Activated naive CD8-positive, alpha-beta T cell treated with anti-CD3 and anti-CD28 coated beads, Interleukin-2, amount 50 U/mL, for 16 hours (primary cell): ENCODE measurements around the gene TUBA1B.
A peak's percentile ranks its signal among the peaks of the same experiment; 100 is the strongest.
"Not testable (repeated sequence)": the region's sequence is repeated elsewhere in the genome, so short reads cannot be mapped to it uniquely, and the experiment has no call there.

Experiments used
- DNase-seq: peaks from one replicate; pipeline ENCODE4 v3.0.0-alpha.2; 2020; ENCODE audit warnings: low read depth, low spot score

The TUBA1B gene

DNA sequence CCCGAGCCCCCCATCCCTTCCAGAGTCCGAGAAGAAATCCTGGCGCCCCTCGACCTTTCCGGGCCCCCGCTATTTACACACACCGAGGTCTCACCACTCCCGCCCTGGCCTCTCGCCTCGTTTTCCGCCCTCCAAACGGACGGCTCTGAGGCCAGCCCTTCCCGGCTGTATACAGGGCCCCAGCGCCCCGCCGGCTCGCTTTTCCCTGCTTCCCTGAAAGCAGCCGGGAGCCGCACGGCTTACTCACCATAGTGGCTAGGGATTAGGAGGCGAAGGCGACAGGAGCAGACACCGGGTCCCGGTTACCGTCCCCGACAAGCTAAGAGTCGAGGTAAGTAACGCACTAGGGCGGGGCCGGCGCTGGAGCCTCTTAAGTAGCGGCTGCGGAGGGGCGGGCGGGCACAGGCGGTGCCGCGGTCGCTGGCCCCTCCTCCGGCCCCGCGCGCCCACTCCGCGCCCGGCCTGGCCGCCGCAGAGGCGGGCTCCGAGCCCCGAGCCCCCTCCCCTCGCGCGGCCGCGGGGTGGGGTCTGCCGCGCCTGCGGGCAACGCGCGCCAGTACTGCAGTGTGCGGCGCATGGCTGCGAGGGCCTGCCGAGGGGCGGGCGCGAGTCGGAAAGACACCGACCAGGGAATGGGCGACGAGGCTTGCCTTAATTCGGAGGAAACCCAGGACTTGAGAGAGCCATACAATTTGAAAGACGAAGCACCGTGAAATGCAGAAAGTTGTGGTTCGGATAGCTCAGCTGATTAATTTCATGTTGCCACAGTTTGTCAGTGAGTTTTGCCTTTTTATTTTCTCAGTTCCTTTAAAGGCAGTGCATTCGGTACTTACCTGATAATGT, at the start of gene TUBA1B:
Gene TUBA1B, minus strand, starts transcription at position 345 of the 843 bp plus-strand sequence. Its CDS starts 95 bp downstream, at position 250.
- DNase-seq: peak; percentile 72

DNA sequence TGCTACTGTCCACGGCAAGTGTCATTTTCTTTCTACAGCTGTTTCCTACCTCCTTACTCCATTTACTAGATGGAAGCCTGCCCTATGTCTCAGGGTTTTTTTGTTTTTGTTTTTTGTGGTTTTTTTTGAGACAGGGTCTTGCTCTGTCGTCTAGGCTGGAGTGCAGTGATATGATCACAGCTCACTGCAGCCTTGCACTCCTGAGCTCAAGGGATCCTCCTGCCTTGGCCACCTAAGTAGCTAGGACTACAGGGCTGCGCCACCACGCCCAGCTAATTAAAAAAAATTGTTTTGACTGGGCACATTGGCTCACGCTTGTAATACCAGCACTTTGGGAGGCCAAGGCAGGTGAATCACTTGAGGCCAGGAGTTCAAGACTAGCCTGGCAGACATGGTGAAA, 43.0 kb upstream of the TUBA1B start:
- DNase-seq: no peak

DNA sequence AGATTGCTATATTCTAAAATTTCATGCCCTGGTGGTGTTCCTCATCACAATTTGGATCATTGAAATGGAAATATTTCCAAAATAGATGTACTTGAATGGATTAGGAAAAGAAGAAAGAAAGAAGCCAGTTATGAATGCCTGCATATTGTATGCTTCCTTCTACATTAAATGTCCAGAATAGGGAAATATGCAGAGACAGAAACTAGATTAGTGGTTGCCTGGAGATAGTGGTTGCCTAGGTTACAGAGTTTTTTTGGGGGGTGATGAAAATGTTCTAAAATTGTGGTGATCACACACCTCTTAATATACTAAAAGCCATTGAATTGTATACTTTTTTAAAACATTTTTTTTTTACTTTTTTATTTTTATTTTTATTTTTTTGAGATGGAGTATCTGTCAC, 39.7 kb upstream of the TUBA1B start:
- no peak for DNase-seq

GRCh38 chr12:49165114-49165513, 33.9 kb upstream of the TUBA1B start:
- DNase-seq: no peak

DNA sequence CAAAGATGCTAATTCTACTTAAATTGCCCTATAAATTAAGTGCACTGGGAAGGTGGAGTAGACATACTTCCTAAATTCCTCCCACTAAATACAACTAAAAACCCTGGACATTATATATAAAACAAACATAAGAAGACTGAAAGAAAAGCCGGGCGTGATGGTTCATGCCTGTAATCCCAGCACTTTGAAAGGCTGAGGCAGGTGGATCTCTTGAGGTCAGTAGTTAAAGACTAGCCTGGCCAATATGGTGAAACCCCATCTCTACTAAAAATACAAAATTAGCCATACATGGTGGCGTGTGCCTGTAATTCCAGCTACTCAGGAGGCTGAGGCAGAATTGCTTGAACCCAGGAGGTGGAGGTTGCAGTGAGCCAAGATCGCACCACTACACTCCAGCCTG, 30.7 kb upstream of the TUBA1B start:
- DNase-seq: not testable (repeated sequence)

DNA sequence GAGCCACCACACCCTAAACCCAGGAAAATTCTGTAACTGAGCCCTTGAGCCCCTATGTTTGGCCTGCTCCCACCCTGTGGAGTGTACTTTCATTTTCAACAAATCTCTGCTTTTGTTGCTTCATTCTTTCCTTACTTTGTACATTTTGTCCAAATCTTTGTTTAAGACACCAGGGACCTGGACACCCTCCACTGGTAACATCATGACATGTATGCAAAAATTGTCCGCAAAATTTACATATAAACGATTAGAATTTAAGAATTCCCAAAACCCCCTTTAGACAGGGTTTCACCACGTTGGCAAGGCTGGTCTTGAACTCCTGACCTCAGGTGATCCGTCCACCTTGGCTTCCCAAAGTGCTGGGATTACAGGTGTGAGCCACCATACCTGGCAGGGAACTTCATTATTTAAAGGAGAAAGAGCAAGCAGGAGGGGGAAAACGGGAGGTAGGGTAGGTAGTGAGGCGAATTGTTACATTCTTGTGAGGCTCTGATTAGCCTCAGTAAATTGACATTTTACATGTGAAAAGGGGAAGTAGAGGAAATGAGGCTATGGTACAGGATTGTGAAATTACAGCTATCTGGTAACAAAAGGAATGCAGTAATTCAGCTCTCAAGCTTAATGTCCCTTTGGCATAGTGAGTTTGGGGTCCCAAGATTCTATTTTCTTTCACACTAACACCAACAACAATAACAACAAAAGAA, 30.0 kb upstream of the TUBA1B start:
- no peak for DNase-seq

DNA sequence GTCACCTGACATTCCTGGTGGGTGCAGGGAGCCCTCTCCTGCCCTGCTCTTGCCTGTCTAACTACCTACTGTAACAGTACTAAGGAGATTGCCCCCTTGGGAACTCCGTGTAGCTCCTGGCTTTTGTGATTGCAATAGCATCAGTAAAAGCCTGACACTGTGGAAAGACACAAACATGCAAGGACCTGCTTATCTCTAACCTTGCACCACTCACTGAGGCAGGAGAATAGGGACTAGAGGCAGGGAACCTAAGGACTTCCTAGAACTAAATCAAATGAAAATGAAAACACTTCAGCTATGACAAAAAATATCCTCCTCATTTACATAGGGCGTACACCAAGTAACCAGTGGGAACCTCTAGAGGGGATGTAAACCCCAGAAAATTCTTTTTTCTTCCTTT, 29.2 kb upstream of the TUBA1B start:
- no peak for DNase-seq

DNA sequence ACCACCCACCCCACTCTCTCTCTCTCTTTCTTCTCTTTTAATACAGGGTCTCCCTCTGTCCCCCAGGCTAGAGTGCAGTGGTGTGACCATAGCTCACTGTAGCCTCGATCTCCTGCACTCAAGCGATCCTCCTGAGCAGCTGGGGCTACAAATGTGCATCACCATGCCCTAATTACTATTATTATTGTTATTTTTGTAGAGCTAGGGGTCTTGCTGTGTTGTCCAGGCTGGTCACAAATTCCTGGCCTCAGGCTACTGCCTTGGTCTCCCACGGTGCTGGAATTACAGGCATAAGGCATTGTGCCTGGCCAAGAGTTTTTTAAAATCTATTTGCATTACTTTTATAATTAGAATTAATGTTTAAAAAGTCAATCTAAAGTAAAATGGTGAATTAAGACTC, 23.0 kb upstream of the TUBA1B start:
- DNase-seq: no peak

DNA sequence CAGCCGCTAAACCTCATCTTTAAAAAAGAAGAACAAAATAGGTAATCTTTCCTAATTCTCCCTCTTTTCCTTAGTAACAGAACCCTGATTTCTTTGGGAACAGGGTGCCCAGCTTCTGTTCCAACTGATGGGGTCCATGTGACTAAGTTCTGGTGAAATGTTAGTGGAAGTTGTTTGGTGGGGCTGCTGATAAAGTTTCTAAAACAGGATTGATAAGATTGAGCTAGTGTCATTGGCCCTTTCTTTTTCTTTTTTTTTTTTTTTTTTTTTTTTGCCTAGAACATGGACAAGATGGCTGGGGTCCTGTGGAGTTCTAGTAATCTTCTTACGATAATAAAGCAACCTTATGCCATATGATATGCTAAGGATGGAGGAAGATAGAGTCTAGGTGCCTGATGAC, 16.2 kb upstream of the TUBA1B start:
- no peak for DNase-seq

- DNase-seq: no peak
Observed at GRCh38 chr12:49146406-49146805, 15.2 kb upstream of the TUBA1B start.

- DNase-seq: no peak
Observed at GRCh38 chr12:49144384-49144783, 13.2 kb upstream of the TUBA1B start.

- no peak for DNase-seq
Observed at GRCh38 chr12:49138999-49139398, 7.8 kb upstream of the TUBA1B start.

- no peak for DNase-seq
Observed at GRCh38 chr12:49138587-49138986, 7.4 kb upstream of the TUBA1B start.

- DNase-seq: no peak
Observed at GRCh38 chr12:49137476-49137875, 6.3 kb upstream of the TUBA1B start.

DNA sequence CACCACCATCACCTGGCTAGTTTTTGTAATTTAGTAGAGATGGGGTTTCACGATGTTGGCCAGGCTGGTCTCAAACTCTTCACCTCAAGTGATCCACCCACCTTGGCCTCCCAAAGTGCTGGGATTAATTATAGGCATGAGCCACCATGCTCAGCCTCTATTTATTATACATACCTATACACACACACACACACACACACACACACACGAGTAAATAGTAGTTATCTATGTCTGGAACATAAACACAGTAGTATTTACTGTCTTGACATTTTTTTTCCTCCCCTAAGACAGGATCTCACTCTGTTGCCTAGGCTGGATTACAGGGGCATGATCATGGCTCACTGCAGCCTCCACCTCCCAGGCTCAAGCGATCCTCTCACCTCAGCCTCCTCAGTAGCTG, 5.8 kb upstream of the TUBA1B start:
- not testable (repeated sequence) for DNase-seq

DNA sequence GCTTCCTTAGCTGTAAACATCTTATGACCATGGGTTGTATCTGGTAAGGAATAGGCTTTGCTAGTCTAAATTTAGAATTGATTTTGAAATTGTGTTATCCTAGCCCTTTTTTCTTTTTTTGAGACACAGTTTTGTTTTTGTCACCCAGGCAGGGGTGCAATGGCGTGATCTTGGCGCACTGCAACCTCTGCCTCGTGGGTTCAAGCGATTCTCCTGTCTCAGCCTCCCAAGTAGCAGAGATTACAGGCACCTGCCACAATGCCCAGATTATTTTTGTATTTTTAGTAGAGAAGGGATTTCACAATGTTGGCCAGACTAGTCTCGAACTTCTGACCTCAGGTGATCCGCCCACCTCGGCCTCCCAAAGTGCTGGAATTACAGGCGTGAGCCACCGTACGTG, 2.4 kb upstream of the TUBA1B start:
- DNase-seq: no peak

GRCh38 chr12:49133014-49133413, 1.8 kb upstream of the TUBA1B start:
- DNase-seq: no peak

GRCh38 chr12:49131894-49132461, 783 bp upstream of the TUBA1B start:
- no peak for DNase-seq

DNA sequence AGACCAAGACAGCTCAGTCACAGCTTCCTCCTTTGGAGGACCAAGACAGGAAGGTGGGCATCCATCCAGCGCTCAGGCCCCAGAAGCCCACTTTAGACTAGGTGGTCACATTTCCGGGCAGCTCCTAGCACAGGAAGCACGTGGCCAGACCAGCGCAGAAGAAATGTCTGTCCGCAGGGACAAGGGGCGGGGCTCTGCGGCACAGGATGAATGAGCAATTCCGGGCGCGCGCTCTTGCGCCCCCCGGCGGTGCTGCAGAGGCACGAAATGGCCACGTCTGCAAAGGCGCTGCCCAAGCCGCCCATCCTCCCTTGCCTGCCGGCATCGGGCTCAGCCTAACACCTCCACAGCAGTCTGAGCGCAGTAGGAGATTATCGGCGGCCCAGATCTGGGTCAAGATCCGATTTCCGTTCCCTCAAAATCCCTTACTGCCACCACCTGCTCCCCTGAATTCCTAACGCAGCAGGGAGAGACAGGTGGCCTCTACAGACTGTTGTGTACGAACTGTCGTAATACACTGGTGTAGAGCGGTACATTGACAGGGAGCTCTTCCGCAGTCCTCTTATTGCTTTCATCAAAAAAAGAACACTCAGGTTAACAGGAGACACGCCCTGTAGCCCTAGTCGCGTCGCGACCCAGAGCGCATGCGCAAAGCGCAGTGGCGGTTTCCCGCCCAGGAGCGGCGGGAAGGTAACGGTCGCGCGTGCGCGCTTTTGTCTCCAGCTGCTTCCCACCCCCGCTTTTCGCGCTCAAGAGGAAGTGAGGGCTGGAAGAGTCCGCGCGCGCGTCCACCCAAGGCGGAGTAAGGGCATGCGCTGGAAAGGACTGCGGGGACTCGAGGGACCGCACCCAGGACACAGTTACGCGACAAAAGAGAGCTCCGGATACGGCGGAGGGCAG, 794 bp downstream of the TUBA1B start:
- peak; percentile 80 for DNase-seq

GRCh38 chr12:49129332-49130150, 1.7 kb downstream of the TUBA1B start:
- no peak for DNase-seq

DNA sequence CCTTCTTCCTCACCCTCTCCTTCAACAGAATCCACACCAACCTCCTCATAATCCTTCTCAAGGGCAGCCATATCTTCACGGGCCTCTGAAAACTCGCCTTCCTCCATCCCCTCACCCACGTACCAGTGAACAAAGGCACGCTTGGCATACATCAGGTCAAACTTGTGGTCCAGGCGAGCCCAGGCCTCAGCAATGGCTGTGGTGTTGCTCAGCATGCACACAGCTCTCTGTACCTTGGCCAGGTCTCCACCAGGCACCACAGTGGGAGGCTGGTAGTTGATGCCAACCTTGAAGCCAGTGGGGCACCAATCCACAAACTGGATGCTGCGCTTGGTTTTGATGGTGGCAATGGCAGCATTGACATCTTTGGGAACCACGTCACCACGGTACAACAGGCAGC, 3.2 kb downstream of the TUBA1B start:
- not testable (repeated sequence) for DNase-seq
